ENCODE data around the gene PFDN5.
"Not testable (repeated sequence)": the region's sequence is repeated elsewhere in the genome, so short reads cannot be mapped to it uniquely, and the experiment has no call there.

The PFDN5 gene

DNA sequence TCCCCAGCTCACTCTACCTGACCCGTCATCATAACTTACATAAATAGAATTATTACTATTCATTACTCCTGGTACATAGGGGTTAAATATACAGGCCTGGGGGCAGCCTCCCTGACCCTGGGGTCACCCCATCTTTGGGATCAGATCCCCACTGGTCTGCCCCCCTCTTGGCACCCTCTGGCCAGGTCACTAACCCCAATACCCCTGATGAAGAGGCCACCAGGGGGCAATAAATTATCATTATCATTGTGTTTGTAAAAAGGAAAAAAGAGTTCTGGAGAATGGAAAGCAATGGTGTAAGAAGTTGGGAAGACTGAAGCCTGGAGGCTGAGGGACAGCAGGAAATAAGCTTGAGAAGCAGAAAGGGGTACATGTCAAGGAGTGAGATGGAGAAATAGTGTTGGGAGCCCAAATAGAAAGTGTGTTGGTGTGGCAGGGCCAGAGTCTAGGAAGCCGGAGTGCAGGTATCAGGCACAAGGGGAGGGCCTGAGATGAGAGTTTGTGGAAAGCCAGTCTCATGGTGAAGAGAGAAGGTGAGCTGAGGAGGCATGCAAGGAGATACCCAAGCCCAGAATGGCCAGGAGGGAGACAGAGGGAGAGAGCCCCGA lies 32.2 kb downstream of the PFDN5 start:
- DNase-seq (ENCODE audit: low read depth in 2 of 2), result no peak

GRCh38 chr12:53328043-53328435 lies 32.7 kb downstream of the PFDN5 start:
- DNase-seq (ENCODE audit: low read depth in 2 of 2), result no peak

- no peak for DNase-seq (ENCODE audit: low read depth in 2 of 2)
Observed at GRCh38 chr12:53330671-53331070, 35.3 kb downstream of the PFDN5 start.

DNA sequence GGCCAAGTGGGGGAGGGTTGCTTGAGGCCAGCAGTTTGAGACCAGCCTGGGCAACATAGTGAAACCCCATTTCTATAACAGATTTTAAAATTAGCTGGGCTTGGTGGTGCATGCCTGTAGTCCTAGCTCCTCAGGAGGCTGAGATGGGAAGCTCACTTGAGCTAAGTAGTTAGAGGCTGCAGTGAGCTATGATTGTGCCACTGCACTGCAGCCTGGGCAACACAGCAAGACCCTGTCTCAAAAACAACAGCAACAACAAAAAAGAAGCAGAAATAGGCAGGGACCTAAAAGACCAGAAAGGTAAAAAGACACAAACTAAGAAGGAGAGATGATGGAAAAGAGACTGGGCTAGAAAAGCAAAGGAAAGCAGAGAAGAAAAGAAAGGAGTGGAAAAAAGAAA lies 37.0 kb downstream of the PFDN5 start:
- DNase-seq (ENCODE audit: low read depth in 2 of 2), result not testable (repeated sequence)

DNA sequence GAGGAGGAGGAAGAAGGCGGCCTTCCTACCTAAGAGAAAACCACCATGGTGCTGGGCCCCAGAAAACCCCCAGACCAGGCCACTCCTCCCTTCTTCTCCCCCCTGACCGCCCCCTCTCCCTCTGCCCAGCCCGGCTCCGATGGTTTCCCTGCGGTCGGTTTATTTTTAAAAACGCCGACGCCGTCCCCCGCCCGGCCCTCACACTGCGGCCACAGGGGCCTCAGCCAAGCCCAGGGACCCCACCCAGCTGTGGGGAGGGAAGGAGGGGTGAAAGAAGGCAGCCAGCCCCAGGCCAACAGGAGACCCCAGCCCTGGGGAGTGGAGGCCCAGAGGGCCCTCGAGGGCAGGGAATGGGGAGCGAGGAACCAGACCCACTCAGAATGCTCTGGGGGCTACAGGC lies 37.4 kb downstream of the PFDN5 start:
- DNase-seq (ENCODE audit: low read depth in 2 of 2), result no peak

DNA sequence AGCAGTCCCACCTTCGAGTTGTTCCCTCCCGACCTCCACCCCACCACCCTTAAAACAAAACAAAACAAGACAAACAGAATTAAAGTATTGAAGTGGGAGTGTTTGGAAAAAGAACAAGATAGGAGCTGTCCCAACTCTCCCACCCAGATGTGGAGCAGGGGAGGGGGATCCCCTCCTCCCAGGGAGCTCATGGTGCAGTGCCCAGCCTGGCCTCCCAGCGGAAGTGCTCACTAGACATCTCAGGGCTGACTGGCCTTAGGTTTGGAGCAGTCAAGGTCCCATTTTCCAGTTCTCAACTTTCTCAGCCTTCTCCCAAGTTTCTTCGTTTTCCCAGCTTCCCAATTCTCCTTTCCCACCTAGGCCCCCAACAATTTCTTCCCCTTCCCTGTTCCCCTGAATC lies 37.9 kb downstream of the PFDN5 start:
- DNase-seq (ENCODE audit: low read depth in 2 of 2), result no peak

GRCh38 chr12:53333845-53334244 lies 38.5 kb downstream of the PFDN5 start:
- no peak for DNase-seq (ENCODE audit: low read depth in 2 of 2)

DNA sequence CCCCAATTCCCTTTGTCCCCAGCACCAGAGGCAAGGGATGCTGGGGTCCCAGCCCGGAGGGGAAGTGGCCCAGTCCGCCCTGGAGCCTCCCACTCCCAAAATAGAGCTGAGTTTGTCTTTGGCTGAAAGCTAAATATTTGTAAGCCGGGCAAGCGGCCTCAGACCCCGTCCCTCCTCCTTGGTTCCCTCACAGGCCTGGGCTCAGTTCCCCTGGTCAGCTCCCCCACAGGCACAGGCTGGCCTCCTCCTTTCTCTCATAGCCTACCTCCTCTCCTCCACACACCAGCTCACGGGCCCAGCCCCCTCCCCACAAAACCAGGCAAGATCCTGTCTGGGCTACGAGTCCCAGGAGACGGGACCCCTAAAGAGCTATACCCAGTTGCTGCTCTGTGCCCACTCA lies 39.5 kb downstream of the PFDN5 start:
- no peak for DNase-seq (ENCODE audit: low read depth in 2 of 2)

DNA sequence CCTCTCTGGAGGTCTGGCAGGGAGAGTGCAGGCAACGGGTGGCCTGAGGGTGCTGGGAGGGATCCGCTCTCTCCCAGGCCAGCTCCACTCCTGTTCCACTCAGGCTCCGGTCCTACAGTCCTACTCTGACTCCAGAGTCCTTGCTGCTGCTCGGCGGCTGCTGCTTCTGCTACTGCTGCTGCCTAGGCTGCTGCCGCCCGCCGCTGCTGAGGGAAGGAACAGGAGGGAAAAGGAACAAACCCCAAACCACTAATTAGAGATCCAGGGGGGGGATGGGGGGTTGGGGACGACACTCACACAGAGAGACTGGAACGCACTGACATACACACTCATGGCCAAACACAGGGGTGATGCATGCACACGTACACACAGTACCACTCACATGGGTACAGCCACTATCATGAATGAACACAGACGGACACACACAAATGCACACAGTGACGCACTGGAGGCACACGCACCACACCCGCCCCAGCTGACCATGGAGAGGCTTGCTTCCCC lies 40.9 kb downstream of the PFDN5 start, which contains the start of gene SP7:
Gene SP7, minus strand, starts transcription at position 174 of the 501 bp plus-strand sequence. CDS start 708 bp downstream, outside the sequence.
- DNase-seq (ENCODE audit: low read depth in 2 of 2), result no peak

DNA sequence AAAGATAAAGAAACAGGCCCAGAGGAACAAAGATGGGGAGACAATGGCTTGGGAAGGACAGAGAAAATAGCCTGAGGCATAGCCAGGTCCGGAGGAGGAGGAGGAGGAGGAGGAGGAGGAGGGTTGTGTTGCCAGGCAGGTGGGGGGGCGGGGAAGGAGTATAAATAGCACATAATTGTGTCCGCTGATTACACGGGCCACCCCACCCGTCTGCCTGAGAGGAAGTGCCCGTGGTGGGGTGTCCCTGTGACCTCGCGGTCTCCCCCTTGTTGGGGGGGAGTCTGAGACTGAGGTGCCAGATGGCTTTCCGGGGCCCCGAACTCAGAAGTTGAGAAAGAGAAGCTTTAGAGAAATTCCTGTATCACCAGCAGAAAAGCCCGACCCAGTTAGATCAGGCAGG lies 42.7 kb downstream of the PFDN5 start:
- DNase-seq (ENCODE audit: low read depth in 2 of 2), result no peak

- DNase-seq (ENCODE audit: low read depth in 2 of 2), result no peak
Observed at GRCh38 chr12:53338916-53339315, 43.6 kb downstream of the PFDN5 start.

DNA sequence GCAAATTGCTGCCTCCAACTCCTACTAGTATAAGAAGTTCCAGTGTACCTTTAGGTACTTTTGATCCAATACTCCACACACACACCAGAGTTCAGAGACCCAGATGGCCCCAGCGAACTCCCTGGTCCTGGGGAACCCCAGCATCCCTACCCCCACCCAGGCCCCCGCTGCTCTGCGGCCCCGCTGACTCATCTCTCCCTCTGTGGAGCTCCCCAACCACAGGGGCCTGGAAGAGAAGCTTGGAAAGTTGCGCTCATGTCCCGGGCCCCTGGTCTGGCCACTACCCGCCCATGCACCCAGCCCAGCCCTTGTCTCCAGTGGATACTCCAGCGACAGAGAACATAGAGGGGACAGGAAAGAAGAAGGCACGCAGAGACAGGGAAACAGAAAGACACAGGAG lies 45.1 kb downstream of the PFDN5 start:
- no peak for DNase-seq (ENCODE audit: low read depth in 2 of 2)

DNA sequence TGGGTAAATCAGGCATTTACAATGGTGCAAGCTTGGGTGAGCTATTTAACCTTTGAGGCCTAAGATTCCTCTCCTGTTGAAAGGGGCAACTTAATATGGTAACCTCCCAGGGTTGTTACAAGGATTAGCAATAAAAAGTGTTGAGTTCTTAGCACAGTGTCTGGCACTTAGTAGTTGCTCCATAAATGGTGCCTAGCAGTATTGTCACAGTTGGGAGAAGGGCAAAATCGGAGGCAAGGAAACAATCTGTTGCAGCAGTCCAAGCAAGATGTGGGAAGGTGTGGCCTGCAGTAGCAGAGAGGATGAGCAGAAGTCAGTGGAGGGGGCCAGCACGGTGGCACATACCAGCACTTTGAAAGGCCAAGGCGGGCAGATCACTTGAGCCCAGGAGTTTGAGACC lies 48.1 kb downstream of the PFDN5 start:
- no peak for DNase-seq (ENCODE audit: low read depth in 2 of 2)

DNA sequence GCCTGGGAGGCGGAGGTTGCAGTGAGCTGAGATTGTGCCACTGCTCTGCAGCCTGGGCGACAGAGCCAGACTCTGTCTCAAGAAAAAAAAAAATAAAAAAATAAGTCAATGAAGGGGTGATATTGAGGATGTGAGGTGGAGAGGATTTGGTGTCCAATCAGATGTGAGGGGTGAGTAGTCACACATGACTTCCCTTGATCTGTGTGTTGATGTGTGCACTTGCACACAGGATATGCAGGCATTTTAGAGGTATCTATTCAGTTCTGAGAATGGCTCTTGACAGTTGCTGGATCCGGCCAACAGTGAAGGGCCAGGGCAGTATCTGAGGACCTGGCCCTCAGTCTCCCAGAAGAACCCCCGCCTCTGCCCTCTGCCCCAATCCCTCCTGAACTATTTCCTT lies 48.6 kb downstream of the PFDN5 start:
- DNase-seq (ENCODE audit: low read depth in 2 of 2), result no peak

- DNase-seq (ENCODE audit: low read depth in 2 of 2), result no peak
Observed at GRCh38 chr12:53344487-53344823, 49.1 kb downstream of the PFDN5 start.

- peak; percentile 44 to 55 for DNase-seq (ENCODE audit: low read depth in 2 of 2)
Observed at GRCh38 chr12:53344824-53345485, 49.6 kb downstream of the PFDN5 start.

- DNase-seq (ENCODE audit: low read depth in 2 of 2), result peak; percentile 75 to 79
Observed at GRCh38 chr12:53345486-53346188, 50.3 kb downstream of the PFDN5 start.

GRCh38 chr12:53346491-53346890 lies 51.1 kb downstream of the PFDN5 start:
- no peak for DNase-seq (ENCODE audit: low read depth in 2 of 2)

- no peak for DNase-seq (ENCODE audit: low read depth in 2 of 2)
Observed at GRCh38 chr12:53347905-53348304, 52.6 kb downstream of the PFDN5 start.
